H9 (cell line): ENCODE results near the gene ZNF260. TPM values are rescaled to one million over a fixed set of nuclear protein-coding genes. Genes with fewer than 3 reads are reported as not detected.

ENCODE experiments used
- DNase-seq: peaks from one replicate; pipeline ENCODE4 v3.0.0-alpha.2; 2017
- H2AFZ ChIP-seq: one replicate; pipeline ENCODE4 v1.6.1; 2013; ENCODE audit warnings: mild to moderate bottlenecking, low read length, control low read depth, moderate library complexity
- H2AK5ac ChIP-seq: 2 replicates; pipeline ENCODE4 v1.6.1; 2013; ENCODE audit warnings: low read length, control low read depth, mixed read lengths; ENCODE audit not compliant: insufficient read length
- H2BK120ac ChIP-seq: one replicate; pipeline ENCODE4 v1.6.1; 2013; ENCODE audit warnings: low read depth, mild to moderate bottlenecking, low read length, control low read depth, inconsistent platforms; ENCODE audit not compliant: poor library complexity, severe bottlenecking
- H2BK12ac ChIP-seq: 2 replicates; pipeline ENCODE4 v1.6.1; 2013; ENCODE audit warnings: low read length, control low read depth, mixed read lengths, low read depth; ENCODE audit not compliant: insufficient read length
- H2BK15ac ChIP-seq: 2 replicates; pipeline ENCODE4 v1.6.1; 2013; ENCODE audit warnings: low read depth, low read length, control low read depth
- H2BK20ac ChIP-seq: one replicate; pipeline ENCODE4 v1.6.1; 2013; ENCODE audit warnings: low read depth, mild to moderate bottlenecking, low read length, control low read depth, inconsistent platforms; ENCODE audit not compliant: poor library complexity, severe bottlenecking
- H2BK5ac ChIP-seq: 2 replicates; pipeline ENCODE4 v1.6.1; 2013; ENCODE audit warnings: low read length, control low read depth, mixed read lengths; ENCODE audit not compliant: insufficient read length
- H3K14ac ChIP-seq: 2 replicates; pipeline ENCODE4 v1.6.1; 2013; ENCODE audit warnings: low read length, control low read depth; ENCODE audit not compliant: insufficient read depth
- H3K18ac ChIP-seq: 2 replicates; pipeline ENCODE4 v1.6.1; 2013; ENCODE audit warnings: low read depth, mild to moderate bottlenecking, mixed read lengths, low read length, control low read depth; ENCODE audit not compliant: insufficient read length
- H3K23ac ChIP-seq: 2 replicates; pipeline ENCODE4 v1.6.1; 2013; ENCODE audit warnings: low read length, control low read depth, mixed read lengths, low read depth; ENCODE audit not compliant: insufficient read length
- H3K23me2 ChIP-seq: 2 replicates; pipeline ENCODE4 v1.6.1; 2013; ENCODE audit warnings: low read depth, mild to moderate bottlenecking, mixed read lengths, low read length, control low read depth; ENCODE audit not compliant: insufficient read length, poor library complexity, severe bottlenecking
- H3K27ac ChIP-seq: 2 replicates; pipeline ENCODE4 v1.5.1; 2013; ENCODE audit warnings: low read length, control low read depth, mixed read lengths, low read depth; ENCODE audit not compliant: insufficient read length
- H3K27me3 ChIP-seq: 2 replicates; pipeline ENCODE4 v1.6.1; 2013; ENCODE audit warnings: low read length, control low read depth, inconsistent platforms; ENCODE audit not compliant: insufficient read depth
- H3K4ac ChIP-seq: 2 replicates; pipeline ENCODE4 v1.6.1; 2013; ENCODE audit warnings: low read depth, mild to moderate bottlenecking, control low read depth, inconsistent platforms, low read length, moderate library complexity
- H3K4me1 ChIP-seq: 2 replicates; pipeline ENCODE4 v1.6.1; 2013; ENCODE audit warnings: low read length, control low read depth, inconsistent platforms; ENCODE audit not compliant: insufficient read depth
- H3K4me2 ChIP-seq: 2 replicates; pipeline ENCODE4 v1.6.1; 2013; ENCODE audit warnings: low read length, control low read depth, mixed read lengths; ENCODE audit not compliant: insufficient read length, insufficient read depth
- H3K56ac ChIP-seq: 2 replicates; pipeline ENCODE4 v1.6.1; 2013; ENCODE audit warnings: low read depth, mild to moderate bottlenecking, mixed read lengths, low read length, control low read depth; ENCODE audit not compliant: insufficient read length
- H3K79me1 ChIP-seq: 2 replicates; pipeline ENCODE4 v1.6.1; 2013; ENCODE audit warnings: low read depth, mild to moderate bottlenecking, moderate library complexity, low read length, control low read depth, inconsistent platforms; ENCODE audit not compliant: insufficient read depth, poor library complexity, severe bottlenecking
- H3K79me2 ChIP-seq: 2 replicates; pipeline ENCODE4 v1.6.1; 2013; ENCODE audit warnings: low read length, control low read depth, inconsistent platforms; ENCODE audit not compliant: insufficient read depth
- H3K9ac ChIP-seq: 2 replicates; pipeline ENCODE4 v1.6.1; 2013; ENCODE audit warnings: low read length, control low read depth, mixed read lengths; ENCODE audit not compliant: insufficient read length; ENCODE audit errors: extremely low read depth
- H3K9me3 ChIP-seq: one replicate; pipeline ENCODE4 v1.6.1; 2013; ENCODE audit warnings: low read depth, low read length, inconsistent platforms; ENCODE audit not compliant: control insufficient read depth
- H3T11ph ChIP-seq: one replicate; pipeline ENCODE4 v1.6.1; 2013; ENCODE audit warnings: mild to moderate bottlenecking, low read length, control low read depth, inconsistent platforms
- H4K20me1 ChIP-seq: one replicate; pipeline ENCODE4 v1.6.1; 2013; ENCODE audit not compliant: control insufficient read depth, insufficient read length, insufficient read depth
- H4K5ac ChIP-seq: 2 replicates; pipeline ENCODE4 v1.6.1; 2013; ENCODE audit warnings: low read depth, mild to moderate bottlenecking, mixed read lengths, low read length, control low read depth; ENCODE audit not compliant: insufficient read length
- H4K8ac ChIP-seq: replicated peaks from 2 replicates; pipeline ENCODE4 v1.6.1; 2013; ENCODE audit warnings: low read length, control low read depth, mixed read lengths, low read depth; ENCODE audit not compliant: insufficient read length
- H4K91ac ChIP-seq: 2 replicates; pipeline ENCODE4 v1.6.1; 2013; ENCODE audit warnings: low read depth, mild to moderate bottlenecking, moderate library complexity, mixed read lengths, low read length, control low read depth; ENCODE audit not compliant: insufficient read length
- H3K27ac Mint-ChIP-seq, 3 experiments: 2 replicates in 2 of 3; 3 replicates in 1 of 3; pipeline ENCODE4 v1.8.0; 2020 to 2021; ENCODE audit warnings: mixed read lengths in 3 of 3, mild to moderate bottlenecking in 1 of 3, moderate library complexity in 1 of 3
- H3K27me3 Mint-ChIP-seq: 2 replicates; pipeline ENCODE4 v1.8.0; 2021; ENCODE audit warnings: low read depth, mild to moderate bottlenecking, moderate library complexity, mixed read lengths
- H3K36me3 Mint-ChIP-seq, 3 experiments: 2 replicates in 2 of 3; 3 replicates in 1 of 3; pipeline ENCODE4 v1.8.0; 2020 to 2021; ENCODE audit warnings: low read depth in 3 of 3, mixed read lengths in 3 of 3; ENCODE audit not compliant: insufficient read depth in 1 of 3
- H3K4me1 Mint-ChIP-seq, 2 experiments: 2 replicates each; pipeline ENCODE4 v1.8.0; 2020; ENCODE audit warnings: mixed read lengths in 2 of 2
- H3K4me3 Mint-ChIP-seq, 2 experiments: 2 replicates in 1 of 2; 3 replicates in 1 of 2; pipeline ENCODE4 v1.8.0; 2020 to 2021; ENCODE audit warnings: mild to moderate bottlenecking in 2 of 2, mixed read lengths in 2 of 2, moderate library complexity in 1 of 2
- H3K9me3 Mint-ChIP-seq, 2 experiments: 2 replicates in 1 of 2; 3 replicates in 1 of 2; pipeline ENCODE4 v1.8.0; 2020; ENCODE audit warnings: mild to moderate bottlenecking in 2 of 2, mixed read lengths in 2 of 2, moderate library complexity in 1 of 2
- WGBS: extraction: QIAGEN DNeasy Blood & Tissue Kit; methylation state at CpG from one replicate; pipeline ENCODE4 v1.1.7; 2013; ENCODE audit warnings: missing lambda C conversion rate, low lambda C conversion rate, mixed read lengths; ENCODE audit not compliant: insufficient read length; ENCODE audit errors: extremely low coverage; 5-methylcytosine and 5-hydroxymethylcytosine counted together
- total RNA-seq: library from RNA; stranded (reverse); gene quantifications from 2 replicates; pipeline ENCODE4 v1.2.1, GENCODE V29; 2021
- TF ChIP-seq, protein P1 (sequence below): fragments of 200-600 bp; sonication (generic); conservative IDR thresholded peaks from 3 replicates; pipeline ENCODE4 v1.8.0; 2021; ENCODE audit warnings: antibody characterized with exemption, mild to moderate bottlenecking

The ZNF260 gene
- total RNA-seq, 1 experiment from 2014 or later, result 22.5 TPM

DNA sequence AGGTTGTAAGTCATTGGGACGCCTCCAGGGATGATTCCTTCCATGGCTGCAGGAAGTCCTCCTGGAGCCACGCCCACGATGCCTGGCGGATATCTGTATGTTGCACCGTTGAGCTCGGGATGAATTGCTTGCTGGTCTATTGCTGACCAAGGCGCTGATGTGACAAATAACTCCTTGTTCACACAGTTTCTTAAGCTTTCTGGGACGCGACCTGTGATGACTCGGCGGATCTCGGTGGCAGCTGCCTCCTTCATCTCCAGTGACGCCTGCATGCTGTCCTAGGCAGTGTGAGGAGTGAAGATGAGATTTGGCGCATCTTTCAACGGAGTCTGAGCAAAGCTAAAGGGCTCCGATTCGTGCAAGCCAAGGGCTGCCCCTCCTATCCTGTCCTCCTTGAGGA is 31.1 kb downstream of the ZNF260 start:
- Mint-ChIP-seq H3K4me1 (no peaks in the 10 kb centered on the region), H3K27ac (no peak overlapping the region), H3K27me3 (peaks cover 4% of the 10 kb centered on the region; the same call in 1 of the 2 replicates), H3K4me3 (no peak overlapping the region), H3K9me3 (peaks cover 51 to 74% of the 10 kb centered on the region in 2 experiments), H3K36me3 (peaks cover 7 to 14% (median 11%) of the 10 kb centered on the region in 3 experiments; a peak in 6 of 7 replicates)
- Histone ChIP-seq H3T11ph (no peak overlapping the region), H3K4ac (no peak overlapping the region), H3K23ac (no peak overlapping the region), H3K14ac (no peak overlapping the region), H3K9ac (no peak overlapping the region), H2AK5ac (no peak overlapping the region), H3K79me2 (no peaks in the 10 kb centered on the region), H4K91ac (no peak overlapping the region), H3K79me1 (no peaks in the 10 kb centered on the region), H3K4me1 (no peaks in the 10 kb centered on the region), H2BK15ac (no peak overlapping the region), H4K5ac (no peak overlapping the region), H4K20me1 (no peaks in the 10 kb centered on the region), H3K56ac (no peak overlapping the region), H2BK12ac (no peak overlapping the region), H2BK5ac (no peak overlapping the region), H3K4me2 (no peak overlapping the region), H3K27me3 (no peaks in the 10 kb centered on the region), H3K27ac (no peak overlapping the region), H2AFZ (no peak overlapping the region), H3K18ac (no peak overlapping the region), H2BK20ac (no peak overlapping the region), H4K8ac (no peak overlapping the region), H3K9me3 (peaks cover 12% of the 10 kb centered on the region), H3K23me2 (no peaks in the 10 kb centered on the region), H2BK120ac (no peak overlapping the region)
- TF ChIP-seq, protein P1, sequence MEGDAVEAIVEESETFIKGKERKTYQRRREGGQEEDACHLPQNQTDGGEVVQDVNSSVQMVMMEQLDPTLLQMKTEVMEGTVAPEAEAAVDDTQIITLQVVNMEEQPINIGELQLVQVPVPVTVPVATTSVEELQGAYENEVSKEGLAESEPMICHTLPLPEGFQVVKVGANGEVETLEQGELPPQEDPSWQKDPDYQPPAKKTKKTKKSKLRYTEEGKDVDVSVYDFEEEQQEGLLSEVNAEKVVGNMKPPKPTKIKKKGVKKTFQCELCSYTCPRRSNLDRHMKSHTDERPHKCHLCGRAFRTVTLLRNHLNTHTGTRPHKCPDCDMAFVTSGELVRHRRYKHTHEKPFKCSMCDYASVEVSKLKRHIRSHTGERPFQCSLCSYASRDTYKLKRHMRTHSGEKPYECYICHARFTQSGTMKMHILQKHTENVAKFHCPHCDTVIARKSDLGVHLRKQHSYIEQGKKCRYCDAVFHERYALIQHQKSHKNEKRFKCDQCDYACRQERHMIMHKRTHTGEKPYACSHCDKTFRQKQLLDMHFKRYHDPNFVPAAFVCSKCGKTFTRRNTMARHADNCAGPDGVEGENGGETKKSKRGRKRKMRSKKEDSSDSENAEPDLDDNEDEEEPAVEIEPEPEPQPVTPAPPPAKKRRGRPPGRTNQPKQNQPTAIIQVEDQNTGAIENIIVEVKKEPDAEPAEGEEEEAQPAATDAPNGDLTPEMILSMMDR, result no peak
- WGBS, result no CpG with 5 or more reads among the region's 17 CpGs
- no peak for DNase-seq
